HG03103 (cell line): Measurements from ENCODE around the gene EPHA4.
A peak's percentile ranks its signal among the peaks of the same experiment; 100 is the strongest.

Experiments
- ATAC-seq: cut with Tn5 transposase; IDR thresholded peaks from one replicate; pipeline ENCODE4 v1.9.1; 2021; ENCODE audit warnings: low read depth; ENCODE audit not compliant: unreplicated experiment

EPHA4 gene

GRCh38 chr2:221482666-221483455, 89.2 kb downstream of the EPHA4 start:
- ATAC-seq, result no peak

- no peak for ATAC-seq
Observed at GRCh38 chr2:221480821-221481220, 91.3 kb downstream of the EPHA4 start.

GRCh38 chr2:221480163-221480562, 91.9 kb downstream of the EPHA4 start:
- no peak for ATAC-seq

- no peak for ATAC-seq
Observed at GRCh38 chr2:221478485-221478863, 93.6 kb downstream of the EPHA4 start.

- ATAC-seq, result no peak
Observed at GRCh38 chr2:221477714-221478484, 94.2 kb downstream of the EPHA4 start.

- ATAC-seq, result no peak
Observed at GRCh38 chr2:221476195-221476594, 95.9 kb downstream of the EPHA4 start.

- no peak for ATAC-seq
Observed at GRCh38 chr2:221473451-221473850, 98.7 kb downstream of the EPHA4 start.

- no peak for ATAC-seq
Observed at GRCh38 chr2:221468317-221468716, 103.8 kb downstream of the EPHA4 start.

- ATAC-seq, result no peak
Observed at GRCh38 chr2:221467610-221468009, 104.5 kb downstream of the EPHA4 start.

GRCh38 chr2:221466744-221467143, 105.4 kb downstream of the EPHA4 start:
- ATAC-seq, result no peak

GRCh38 chr2:221465776-221466175, 106.3 kb downstream of the EPHA4 start:
- ATAC-seq, result peak; percentile 59

- ATAC-seq, result no peak
Observed at GRCh38 chr2:221464971-221465370, 107.1 kb downstream of the EPHA4 start.

- ATAC-seq, result no peak
Observed at GRCh38 chr2:221463241-221463896, 108.7 kb downstream of the EPHA4 start.

GRCh38 chr2:221461901-221462300, 110.2 kb downstream of the EPHA4 start:
- ATAC-seq, result no peak

- no peak for ATAC-seq
Observed at GRCh38 chr2:221460136-221460535, 112.0 kb downstream of the EPHA4 start.

- ATAC-seq, result no peak
Observed at GRCh38 chr2:221458578-221458977, 113.5 kb downstream of the EPHA4 start.

GRCh38 chr2:221455214-221455613, 116.9 kb downstream of the EPHA4 start:
- ATAC-seq, result no peak

GRCh38 chr2:221454459-221455105, 117.5 kb downstream of the EPHA4 start:
- no peak for ATAC-seq

GRCh38 chr2:221451862-221452788, 120.0 kb downstream of the EPHA4 start:
- ATAC-seq, result no peak

GRCh38 chr2:221450280-221450679, 121.8 kb downstream of the EPHA4 start:
- ATAC-seq, result no peak
